SK-N-MC (cell line): Measurements from ENCODE around the gene CHRM3.
A peak's percentile ranks its signal among the peaks of the same experiment; 100 is the strongest.
"Not testable (repeated sequence)": the region's sequence is repeated elsewhere in the genome, so short reads cannot be mapped to it uniquely, and the experiment has no call there.

ENCODE experiments used
- DNase-seq: peaks from one replicate; pipeline ENCODE4 v3.0.0-alpha.2; 2011; ENCODE audit warnings: low read depth, low spot score
- H3K27ac ChIP-seq: fragments of 200-600 bp; sonication (generic); 2 replicates; pipeline ENCODE4 v1.5.1; 2016; ENCODE audit warnings: mixed run types
- H3K36me3 ChIP-seq: fragments of 200-600 bp; sonication (generic); 2 replicates; pipeline ENCODE4 v1.6.1; 2017; ENCODE audit warnings: antibody characterized with exemption, low read length, mixed read lengths; ENCODE audit not compliant: insufficient read depth
- H3K4me3 ChIP-seq: fragments of 200-600 bp; sonication (generic); 2 replicates; pipeline ENCODE4 v1.5.1; 2016
- H3K9ac ChIP-seq: fragments of 200-600 bp; sonication (generic); 2 replicates; pipeline ENCODE4 v1.8.0; 2017; ENCODE audit warnings: mixed run types, mixed read lengths; ENCODE audit not compliant: insufficient read length
- H3K9me3 ChIP-seq: fragments of 200-600 bp; sonication (generic); 2 replicates; pipeline ENCODE4 v1.6.1; 2017; ENCODE audit warnings: low read depth, mild to moderate bottlenecking, antibody characterized with exemption, low read length, moderate library complexity, mixed read lengths
- EZH2 ChIP-seq: fragments of 200-600 bp; sonication (generic); IDR thresholded peaks from one replicate; pipeline ENCODE4 v1.6.1; 2017; ENCODE audit warnings: antibody characterized with exemption
- FOXP2 ChIP-seq: optimal IDR thresholded peaks from 2 replicates; pipeline ENCODE3; 2011; ENCODE audit warnings: mild to moderate bottlenecking, moderate library complexity; ENCODE audit not compliant: insufficient read depth; ENCODE audit errors: extremely low read length, control extremely low read depth
- POLR2AphosphoS5 ChIP-seq: IDR thresholded peaks from 2 replicates; pipeline ENCODE4 v1.6.1; 2012; ENCODE audit warnings: mild to moderate bottlenecking, low read depth, low read length, borderline replicate concordance

The CHRM3 gene

GRCh38 chr1:239361403-239361802 is 25.0 kb upstream of the CHRM3 start:
- Histone ChIP-seq H3K27ac (no peak overlapping the region), H3K4me3 (no peak overlapping the region), H3K9me3 (no peaks in the 10 kb centered on the region), H3K36me3 (no peaks in the 10 kb centered on the region), H3K9ac (no peak overlapping the region)
- TF ChIP-seq FOXP2 (no peak), EZH2 (no peak), POLR2AphosphoS5 (no peak)
- no peak for DNase-seq

- Histone ChIP-seq H3K27ac (no peak overlapping the region), H3K9ac (no peak overlapping the region), H3K4me3 (no peak overlapping the region), H3K36me3 (no peaks in the 10 kb centered on the region), H3K9me3 (no peaks in the 10 kb centered on the region)
- no peak for DNase-seq
- TF ChIP-seq POLR2AphosphoS5 (no peak), FOXP2 (no peak), EZH2 (no peak)
Measured at GRCh38 chr1:239363930-239364329, 22.4 kb upstream of the CHRM3 start.

GRCh38 chr1:239367196-239367810 is 19.1 kb upstream of the CHRM3 start:
- Histone ChIP-seq H3K27ac (no peak overlapping the region), H3K36me3 (no peaks in the 10 kb centered on the region), H3K9ac (no peak overlapping the region), H3K9me3 (no peaks in the 10 kb centered on the region), H3K4me3 (no peak overlapping the region)
- TF ChIP-seq POLR2AphosphoS5 = no peak
- TF ChIP-seq FOXP2 = no peak
- TF ChIP-seq EZH2 = no peak
- DNase-seq = no peak

GRCh38 chr1:239368436-239369109 is 17.8 kb upstream of the CHRM3 start:
- no peak overlapping the region for H3K27ac ChIP-seq
- H3K9me3 ChIP-seq = no peaks in the 10 kb centered on the region
- TF ChIP-seq POLR2AphosphoS5 = no peak
- TF ChIP-seq EZH2 = no peak
- TF ChIP-seq FOXP2 = no peak
- no peak overlapping the region for H3K4me3 ChIP-seq
- no peak overlapping the region for H3K9ac ChIP-seq
- DNase-seq = no peak
- H3K36me3 ChIP-seq = no peaks in the 10 kb centered on the region

GRCh38 chr1:239370869-239371268 is 15.5 kb upstream of the CHRM3 start:
- H3K4me3 ChIP-seq, H3K27ac ChIP-seq, H3K9ac ChIP-seq, H3K9me3 ChIP-seq, DNase-seq, H3K36me3 ChIP-seq: not testable (repeated sequence)

- Histone ChIP-seq H3K9ac (no peak overlapping the region), H3K4me3 (no peak overlapping the region), H3K36me3 (no peaks in the 10 kb centered on the region), H3K9me3 (no peaks in the 10 kb centered on the region), H3K27ac (no peak overlapping the region)
- TF ChIP-seq POLR2AphosphoS5 (no peak), FOXP2 (no peak)
- DNase-seq = no peak
Measured at GRCh38 chr1:239382666-239383065, 3.7 kb upstream of the CHRM3 start.

- no peak for TF ChIP-seq EZH2
- TF ChIP-seq POLR2AphosphoS5 = no peak
- TF ChIP-seq FOXP2 = no peak
- Histone ChIP-seq H3K9me3 (no peaks in the 10 kb centered on the region), H3K9ac (no peak overlapping the region), H3K36me3 (no peaks in the 10 kb centered on the region), H3K4me3 (no peak overlapping the region), H3K27ac (no peak overlapping the region)
- DNase-seq = no peak
Measured at GRCh38 chr1:239383714-239384113, 2.7 kb upstream of the CHRM3 start.

- Histone ChIP-seq H3K4me3 (no peak overlapping the region), H3K36me3 (no peaks in the 10 kb centered on the region), H3K9me3 (no peaks in the 10 kb centered on the region), H3K27ac (no peak overlapping the region), H3K9ac (no peak overlapping the region)
- DNase-seq = no peak
- TF ChIP-seq POLR2AphosphoS5 (no peak), EZH2 (peak; percentile 28), FOXP2 (no peak)
Measured at GRCh38 chr1:239387304-239388158, 1.2 kb downstream of the CHRM3 start.
